ENCODE measurements around the gene RASGEF1B. TPM values are rescaled to one million over a fixed set of nuclear protein-coding genes. Genes with fewer than 3 reads are reported as not detected.

The RASGEF1B gene
- total and polyA plus RNA-seq, 7 donors: 1.9 to 4.2 (median 2.5) TPM

GRCh38 chr4:81442484-81443085 is 29.1 kb downstream of the RASGEF1B start:
- Histone ChIP-seq H3K27me3 (ENCODE audit: insufficient read depth in 3 of 3, low read length in 2 of 3) (no peaks in the 10 kb centered on the region), H3K9me3 (no peaks in the 10 kb centered on the region), H3K36me3 (ENCODE audit: insufficient read depth in 1 of 2, low read depth in 1 of 2) (peaks cover 0 to 98% of the 10 kb centered on the region in 2 donors), H3K27ac (no peak overlapping the region), H3K4me1 (no peaks in the 10 kb centered on the region), H3K4me3 (no peak overlapping the region)
- no peak for DNase-seq
- intact Hi-C loops (cut with DNase I): no loop called here
- WGBS, 3 donors: 86 to 87% (median 86%) methylated on average over 4 of the region's 4 CpGs
- no peak for ATAC-seq
- no peak for TF ChIP-seq CTCF (IDR thresholded peaks at IDR 0.05)

GRCh38 chr4:81440949-81441348 is 30.8 kb downstream of the RASGEF1B start:
- no peaks in the 10 kb centered on the region for H3K27me3 ChIP-seq (ENCODE audit: insufficient read depth in 3 of 3, low read length in 2 of 3)
- no peaks in the 10 kb centered on the region for H3K9me3 ChIP-seq
- 77 to 88% (median 83%) methylated on average over 4 of the region's 4 CpGs for WGBS, 3 donors
- H3K27ac ChIP-seq: no peak overlapping the region
- no peak overlapping the region for H3K4me3 ChIP-seq
- no peaks in the 10 kb centered on the region for H3K4me1 ChIP-seq
- no peak for TF ChIP-seq CTCF (IDR thresholded peaks at IDR 0.05)
- intact Hi-C loops (cut with DNase I): no loop called here
- DNase-seq: no peak
- H3K36me3 ChIP-seq (ENCODE audit: insufficient read depth in 1 of 2, low read depth in 1 of 2): peaks cover 0 to 92% of the 10 kb centered on the region in 2 donors
- no peak for ATAC-seq

DNA sequence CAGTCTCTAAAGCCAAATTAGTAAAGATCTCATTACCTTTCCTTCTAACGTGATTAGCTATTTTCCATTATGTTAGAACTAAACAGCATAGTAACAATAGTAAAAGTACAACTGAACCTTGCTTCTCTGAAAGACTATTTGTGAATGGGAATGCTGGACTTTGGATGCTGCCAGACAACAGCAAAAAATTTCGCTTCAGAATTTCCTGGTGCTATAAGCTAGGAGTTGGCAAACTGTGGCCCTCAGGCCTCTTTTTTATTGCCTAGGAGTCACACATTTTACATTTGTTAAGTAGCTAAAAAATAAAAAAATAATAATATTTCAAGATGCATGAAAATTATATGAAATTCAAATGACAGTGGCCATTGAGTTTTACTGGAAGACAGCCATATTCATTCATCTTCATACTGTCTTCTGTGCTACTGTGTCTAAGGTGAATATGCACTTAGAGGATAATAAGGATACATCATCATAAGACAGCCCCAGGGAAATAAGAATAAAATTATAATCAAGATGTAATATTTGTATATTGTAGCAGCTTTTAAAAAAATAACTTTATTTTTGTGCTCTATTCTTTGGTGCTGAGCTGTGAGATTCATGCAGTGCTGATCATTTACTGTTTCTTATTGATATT is 34.6 kb downstream of the RASGEF1B start:
- intact Hi-C loops (cut with DNase I): no loop called here
- peaks cover 0 to 84% of the 10 kb centered on the region in 2 donors for H3K36me3 ChIP-seq (ENCODE audit: insufficient read depth in 1 of 2, low read depth in 1 of 2)
- TF ChIP-seq CTCF (IDR thresholded peaks at IDR 0.05): no peak
- WGBS, 3 donors: 95 to 97% (median 96%) methylated on average over 2 of the region's 2 CpGs
- no peaks in the 10 kb centered on the region for H3K27me3 ChIP-seq (ENCODE audit: insufficient read depth in 3 of 3, low read length in 2 of 3)
- no peaks in the 10 kb centered on the region for H3K9me3 ChIP-seq
- no peaks in the 10 kb centered on the region for H3K4me1 ChIP-seq
- ATAC-seq (no peak), DNase-seq (no peak)
- no peak overlapping the region for H3K4me3 ChIP-seq
- no peak overlapping the region for H3K27ac ChIP-seq

GRCh38 chr4:81436096-81436495 is 35.6 kb downstream of the RASGEF1B start:
- no peak for ATAC-seq
- TF ChIP-seq CTCF (IDR thresholded peaks at IDR 0.05): no peak
- intact Hi-C loops (cut with DNase I): no loop called here
- no peaks in the 10 kb centered on the region for H3K27me3 ChIP-seq (ENCODE audit: insufficient read depth in 3 of 3, low read length in 2 of 3)
- no peaks in the 10 kb centered on the region for H3K9me3 ChIP-seq
- no peak overlapping the region for H3K4me3 ChIP-seq
- no peaks in the 10 kb centered on the region for H3K4me1 ChIP-seq
- no peak for DNase-seq
- H3K36me3 ChIP-seq (ENCODE audit: insufficient read depth in 1 of 2, low read depth in 1 of 2): peaks cover 0 to 84% of the 10 kb centered on the region in 2 donors
- no peak overlapping the region for H3K27ac ChIP-seq

- no peaks in the 10 kb centered on the region for H3K27me3 ChIP-seq (ENCODE audit: insufficient read depth in 3 of 3, low read length in 2 of 3)
- no peak overlapping the region for H3K4me3 ChIP-seq
- no peak for TF ChIP-seq CTCF (IDR thresholded peaks at IDR 0.05)
- ATAC-seq: no peak
- H3K27ac ChIP-seq: no peak overlapping the region
- H3K4me1 ChIP-seq: no peaks in the 10 kb centered on the region
- H3K36me3 ChIP-seq (ENCODE audit: insufficient read depth in 1 of 2, low read depth in 1 of 2): peaks cover 0 to 81% of the 10 kb centered on the region in 2 donors
- WGBS, 3 donors: 85 to 91% (median 86%) methylated on average over 4 of the region's 4 CpGs
- DNase-seq: no peak
- intact Hi-C loops (cut with DNase I): no loop called here
- H3K9me3 ChIP-seq: no peaks in the 10 kb centered on the region
Observed at GRCh38 chr4:81432825-81433224, 38.9 kb downstream of the RASGEF1B start.

All from psoas muscle (tissue), 8 donors.